Activated gamma-delta T cell treated with Interleukin-2 at 50 U/mL for 16 hours (primary cell): Measurements from ENCODE around the gene TIMM44.

ENCODE experiments used
- DNase-seq: peaks from one replicate; pipeline ENCODE4 v3.0.0-alpha.2; 2020

Gene TIMM44

GRCh38 chr19:7912144-7912696, 31.2 kb downstream of the TIMM44 start:
- DNase-seq: no peak

GRCh38 chr19:7911508-7912143, 31.8 kb downstream of the TIMM44 start:
- DNase-seq: no peak

GRCh38 chr19:7910321-7911161, 32.9 kb downstream of the TIMM44 start:
- DNase-seq: no peak

- DNase-seq: no peak
Observed at GRCh38 chr19:7909471-7910067, 33.9 kb downstream of the TIMM44 start.

- DNase-seq: no peak
Observed at GRCh38 chr19:7908742-7909461, 34.6 kb downstream of the TIMM44 start.

GRCh38 chr19:7908078-7908699, 35.3 kb downstream of the TIMM44 start:
- DNase-seq: no peak

GRCh38 chr19:7907544-7907943, 35.9 kb downstream of the TIMM44 start:
- DNase-seq: no peak

- no peak for DNase-seq
Observed at GRCh38 chr19:7907122-7907521, 36.3 kb downstream of the TIMM44 start.

GRCh38 chr19:7905859-7906258, 37.6 kb downstream of the TIMM44 start:
- no peak for DNase-seq

- DNase-seq: no peak
Observed at GRCh38 chr19:7905268-7905667, 38.2 kb downstream of the TIMM44 start.

GRCh38 chr19:7904074-7905020, 39.1 kb downstream of the TIMM44 start:
- peak; percentile 69 for DNase-seq

- DNase-seq: peak; percentile 100
Observed at GRCh38 chr19:7903244-7904073, 40.0 kb downstream of the TIMM44 start, which contains the start of gene MAP2K7. Gene MAP2K7, plus strand, starts transcription at chr19:7903877. Its CDS starts 68 bp downstream, at chr19:7903945.

GRCh38 chr19:7902796-7903243, 40.6 kb downstream of the TIMM44 start:
- no peak for DNase-seq

GRCh38 chr19:7901337-7901736, 42.1 kb downstream of the TIMM44 start:
- DNase-seq: no peak

GRCh38 chr19:7900931-7901330, 42.5 kb downstream of the TIMM44 start:
- no peak for DNase-seq

- no peak for DNase-seq
Observed at GRCh38 chr19:7900401-7900870, 43.0 kb downstream of the TIMM44 start.

- DNase-seq: no peak
Observed at GRCh38 chr19:7899751-7900378, 43.6 kb downstream of the TIMM44 start.

- DNase-seq: no peak
Observed at GRCh38 chr19:7898967-7899366, 44.5 kb downstream of the TIMM44 start.

GRCh38 chr19:7897292-7897691, 46.2 kb downstream of the TIMM44 start:
- no peak for DNase-seq

GRCh38 chr19:7895565-7895964, 47.9 kb downstream of the TIMM44 start:
- DNase-seq: no peak
